Endothelial cell of umbilical vein (primary cell): Measurements from ENCODE around the gene MGAT5. TPM values are rescaled to one million over a fixed set of nuclear protein-coding genes. Genes with fewer than 3 reads are reported as not detected.

Source experiments
- BruUV-seq: library from RNA; stranded (reverse); fragments of 400-500 nt; replicated peaks from 2 replicates; lab custom pipeline; 2021; lab: Mats Ljungman, UMichigan
- CTCF ChIA-PET: fragments of 300-600, 350-600 bp; sonication (Branson Sonifier 250); formaldehyde crosslinking; loops from one replicate; lab custom pipeline; 2021; ENCODE audit warnings: antibody characterized with exemption, inconsistent platforms; lab: Charles Lee
- POLR2A ChIA-PET: fragments of 300-600, 350-600 bp; sonication (Branson Sonifier 250); formaldehyde crosslinking; loops from one replicate; lab custom pipeline; 2021; ENCODE audit warnings: antibody characterized with exemption, inconsistent platforms; lab: Charles Lee
- DNase-seq: peaks from one replicate; pipeline ENCODE4 v3.0.0-alpha.2; 2011; ENCODE audit warnings: low read depth, low spot score
- FAIRE-seq: peaks from 2 replicates; lab custom pipeline; 2011; peaks lifted over from hg19 to GRCh38; lab: Jason Lieb, UNC
- H2AFZ ChIP-seq: 2 replicates; pipeline ENCODE4 v1.6.0; 2012; ENCODE audit warnings: low read depth, low read length, control low read depth, inconsistent platforms
- H3K27ac ChIP-seq: 2 replicates; pipeline ENCODE4 v1.5.1; 2011; ENCODE audit warnings: low read depth, mild to moderate bottlenecking, control low read depth, low read length, moderate library complexity; ENCODE audit not compliant: insufficient read depth
- H3K27me3 ChIP-seq, 2 experiments: 2 replicates each; pipeline versions ENCODE4 v1.6.0 to v1.6.1; 2011; ENCODE audit warnings: low read length in 2 of 2, mixed read lengths in 1 of 2; ENCODE audit not compliant: control insufficient read depth in 2 of 2, insufficient read depth in 2 of 2
- H3K36me3 ChIP-seq, 2 experiments: 2 replicates in 1 of 2; 3 replicates in 1 of 2; pipeline ENCODE4 v1.5.1; 2011; ENCODE audit warnings: low read length in 2 of 2, mild to moderate bottlenecking in 1 of 2, moderate library complexity in 1 of 2; ENCODE audit not compliant: control insufficient read depth in 2 of 2, insufficient read depth in 2 of 2; ENCODE audit errors: extremely low read depth in 1 of 2
- H3K4me1 ChIP-seq: 3 replicates; pipeline ENCODE4 v1.5.1; 2011; ENCODE audit warnings: mild to moderate bottlenecking, low read length; ENCODE audit not compliant: control insufficient read depth, insufficient read depth; ENCODE audit errors: extremely low read depth
- H3K4me2 ChIP-seq: 2 replicates; pipeline ENCODE4 v1.6.1; 2011; ENCODE audit warnings: low read length, control low read depth, mixed read lengths; ENCODE audit not compliant: insufficient read depth
- H3K4me3 ChIP-seq, 3 experiments: fragments of 200-600 bp in 1 of 3; sonication (generic), shearing (Covaris generic) in 1 of 3; replicated peaks in 1 of 3; 2 replicates each; pipeline ENCODE4 v1.5.1; 2011 to 2016; ENCODE audit warnings: control low read depth in 3 of 3, low read length in 3 of 3, mild to moderate bottlenecking in 2 of 3, inconsistent platforms in 1 of 3, low read depth in 1 of 3, moderate library complexity in 1 of 3; ENCODE audit not compliant: insufficient read depth in 1 of 3
- H3K79me2 ChIP-seq: 2 replicates; pipeline ENCODE4 v1.6.0; 2012; ENCODE audit warnings: low read length, inconsistent platforms; ENCODE audit not compliant: control insufficient read depth, insufficient read depth
- H3K9ac ChIP-seq: replicated peaks from 2 replicates; pipeline ENCODE3; 2011; ENCODE audit warnings: low read length, control low read depth; ENCODE audit not compliant: insufficient read depth; ENCODE audit errors: extremely low read depth
- H3K9me1 ChIP-seq: replicated peaks from 3 replicates; pipeline ENCODE4 v1.6.0; 2011; ENCODE audit warnings: mild to moderate bottlenecking, low read length; ENCODE audit not compliant: control insufficient read depth, insufficient read depth; ENCODE audit errors: extremely low read depth
- H3K9me3 ChIP-seq: replicated peaks from 2 replicates; pipeline ENCODE4 v1.5.1; 2012; ENCODE audit warnings: low read length, inconsistent platforms; ENCODE audit not compliant: control insufficient read depth, insufficient read depth
- H4K20me1 ChIP-seq: replicated peaks from 2 replicates; pipeline ENCODE3; 2011; ENCODE audit warnings: mild to moderate bottlenecking, low read length; ENCODE audit not compliant: control insufficient read depth, insufficient read depth; ENCODE audit errors: extremely low read depth
- GATA2 ChIP-seq: IDR thresholded peaks from 2 replicates; pipeline ENCODE4 v1.7.0; 2011; ENCODE audit warnings: low read depth, mild to moderate bottlenecking, moderate library complexity, mixed read lengths, low read length; ENCODE audit not compliant: insufficient read length, insufficient read depth
- POLR2AphosphoS5 ChIP-seq: IDR thresholded peaks from 2 replicates; pipeline ENCODE4 v1.6.1; 2012; ENCODE audit warnings: low read depth, mild to moderate bottlenecking, control low read depth, low read length, moderate library complexity; ENCODE audit not compliant: insufficient read depth
- dilution Hi-C: fragments of 300-500 bp; cut with MboI; formaldehyde crosslinking; loops from one replicate; pipeline ENCODE4 v1.15.0; 2019; ENCODE audit warnings: low sequenced_read_pairs; ENCODE audit not compliant: extremely low pct_ligation_motif_present
- intact Hi-C: fragments of 100-400 bp; cut with micrococcal nuclease; formaldehyde crosslinking; loops from one replicate; pipeline ENCODE4 v1.10.0; 2022
- polyA plus RNA-seq, 4 experiments: library from polyadenylated mRNA; depleted of rRNA in 3 of 4; stranded (reverse) in 3 of 4; unstranded in 1 of 4; fragments of >200 nt; gene quantifications; 2 replicates each; pipeline versions ENCODE4 v1.2.1 to v1.2.3, GENCODE V29; 2011 to 2012; ENCODE audit warnings: missing spikeins in 1 of 4
- total RNA-seq: library from RNA; stranded (reverse); gene quantifications from 2 replicates; pipeline ENCODE4 v1.2.3, GENCODE V29; 2021
- TF ChIP-seq, protein P1 (sequence below), 2 donors: IDR thresholded peaks; 1 replicate in 1 of 2; 2 replicates in 1 of 2; pipeline ENCODE4 v1.5.1; 2011; ENCODE audit warnings: low read length in 2 of 2, mild to moderate bottlenecking in 2 of 2, moderate library complexity in 2 of 2, control low read depth in 1 of 2, inconsistent platforms in 1 of 2, low read depth in 1 of 2; ENCODE audit not compliant: insufficient read depth in 1 of 2; ENCODE audit errors: extremely low read depth in 1 of 2
- TF ChIP-seq, protein P2 (sequence below): IDR thresholded peaks from 2 replicates; pipeline ENCODE4 v1.6.1; 2011; ENCODE audit not compliant: insufficient read depth, insufficient read length

Gene MGAT5
- total and polyA plus RNA-seq, 2 donors (not counting 3 experiments of a cell fraction or from before 2014, with no cell fraction given): 17.7 to 84.1 TPM

DNA sequence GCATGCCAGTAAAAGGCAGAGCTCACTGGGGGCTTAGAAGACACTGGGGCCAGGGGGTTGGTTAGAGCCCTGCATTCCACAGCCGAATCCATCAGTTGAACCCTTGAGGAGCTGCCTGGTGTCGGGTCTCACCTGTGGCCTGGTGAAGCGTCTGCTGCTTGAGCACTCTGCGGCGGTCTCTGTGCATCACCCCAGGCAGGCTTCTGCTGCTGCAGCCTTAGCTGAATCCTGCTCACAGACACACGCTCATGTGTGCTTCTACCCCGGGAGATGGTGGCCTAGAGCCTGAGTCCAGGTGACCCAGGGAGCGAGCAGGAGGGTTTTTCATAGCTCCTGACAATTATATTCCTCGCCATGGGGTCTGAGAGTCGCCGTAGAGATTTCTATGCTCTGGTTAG is 192.1 kb downstream of the MGAT5 start:
- dilution Hi-C loops: no loop called here
- H3K79me2 ChIP-seq: no peaks in the 10 kb centered on the region
- peaks cover 43% of the 10 kb centered on the region for H3K4me1 ChIP-seq
- no peaks in the 10 kb centered on the region for H3K27me3 ChIP-seq
- no peaks in the 10 kb centered on the region for H3K9me3 ChIP-seq
- H3K36me3 ChIP-seq: peaks cover 0 to 2% of the 10 kb centered on the region in 2 experiments
- TF ChIP-seq, protein P1, sequence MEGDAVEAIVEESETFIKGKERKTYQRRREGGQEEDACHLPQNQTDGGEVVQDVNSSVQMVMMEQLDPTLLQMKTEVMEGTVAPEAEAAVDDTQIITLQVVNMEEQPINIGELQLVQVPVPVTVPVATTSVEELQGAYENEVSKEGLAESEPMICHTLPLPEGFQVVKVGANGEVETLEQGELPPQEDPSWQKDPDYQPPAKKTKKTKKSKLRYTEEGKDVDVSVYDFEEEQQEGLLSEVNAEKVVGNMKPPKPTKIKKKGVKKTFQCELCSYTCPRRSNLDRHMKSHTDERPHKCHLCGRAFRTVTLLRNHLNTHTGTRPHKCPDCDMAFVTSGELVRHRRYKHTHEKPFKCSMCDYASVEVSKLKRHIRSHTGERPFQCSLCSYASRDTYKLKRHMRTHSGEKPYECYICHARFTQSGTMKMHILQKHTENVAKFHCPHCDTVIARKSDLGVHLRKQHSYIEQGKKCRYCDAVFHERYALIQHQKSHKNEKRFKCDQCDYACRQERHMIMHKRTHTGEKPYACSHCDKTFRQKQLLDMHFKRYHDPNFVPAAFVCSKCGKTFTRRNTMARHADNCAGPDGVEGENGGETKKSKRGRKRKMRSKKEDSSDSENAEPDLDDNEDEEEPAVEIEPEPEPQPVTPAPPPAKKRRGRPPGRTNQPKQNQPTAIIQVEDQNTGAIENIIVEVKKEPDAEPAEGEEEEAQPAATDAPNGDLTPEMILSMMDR (IDR thresholded peaks at IDR 0.05; ENCODE audit: extremely low read depth in 1 of 2, insufficient read depth in 1 of 2, low read depth in 1 of 2, low read length in 2 of 2): no peak
- TF ChIP-seq GATA2 (no peak), POLR2AphosphoS5 (no peak)
- TF ChIP-seq, protein P2, sequence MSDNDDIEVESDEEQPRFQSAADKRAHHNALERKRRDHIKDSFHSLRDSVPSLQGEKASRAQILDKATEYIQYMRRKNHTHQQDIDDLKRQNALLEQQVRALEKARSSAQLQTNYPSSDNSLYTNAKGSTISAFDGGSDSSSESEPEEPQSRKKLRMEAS: no peak
- peak overlapping the region; percentile 32 for H3K9ac ChIP-seq
- ChIA-PET POLR2A (interaction anchor here (0.7 kb wide), 1 partner anchor 45 kb away, joined by 3 read pairs; no protein-coding TSS in a partner anchor), CTCF (interaction anchor here (1.0 to 11.1 kb wide), 17 partner anchors 10 to 561 kb away, joined by 3 to 234 read pairs (median 5); no protein-coding TSS in a partner anchor)
- H3K4me2 ChIP-seq: peak overlapping the region; percentile 56
- intact Hi-C loops: loop anchor here (1.0 kb wide), 5 partner anchors 20 to 328 kb away; no protein-coding TSS in a partner anchor
- no TSS peak for BruUV-seq
- DNase-seq: no peak
- no peaks in the 10 kb centered on the region for H4K20me1 ChIP-seq
- no peaks in the 10 kb centered on the region for H3K9me1 ChIP-seq
- FAIRE-seq: no peak
- H3K4me3 ChIP-seq: no peak overlapping the region
- H2AFZ ChIP-seq: no peak overlapping the region
- peak overlapping the region; percentile 45 for H3K27ac ChIP-seq
